HG03045 (cell line): Measurements from ENCODE around the gene INCA1.

ENCODE experiments used
- ATAC-seq: cut with Tn5 transposase; IDR thresholded peaks from one replicate; pipeline ENCODE4 v1.9.1; 2021; ENCODE audit warnings: mild to moderate bottlenecking, moderate library complexity; ENCODE audit not compliant: unreplicated experiment

The INCA1 gene

DNA sequence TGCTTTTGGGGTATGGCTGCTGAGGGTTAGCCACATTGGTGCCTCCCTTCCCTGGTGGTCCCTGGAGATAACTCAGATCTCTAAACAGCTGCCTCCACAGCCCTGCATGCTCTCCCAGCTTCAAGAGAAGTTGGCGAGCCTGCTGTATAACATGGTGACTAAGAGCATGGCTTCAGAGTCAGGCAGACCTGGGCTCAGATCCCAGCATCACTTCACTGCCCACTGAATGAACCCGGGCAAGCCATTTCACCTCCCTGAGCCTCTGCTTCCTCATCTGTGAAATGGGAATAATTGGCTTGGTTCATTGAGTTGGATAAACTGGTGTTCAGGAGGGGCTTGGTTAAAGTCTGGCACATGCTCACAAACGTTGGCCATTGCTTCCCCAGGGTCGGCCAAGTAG, 17.0 kb upstream of the INCA1 start:
- ATAC-seq = no peak

DNA sequence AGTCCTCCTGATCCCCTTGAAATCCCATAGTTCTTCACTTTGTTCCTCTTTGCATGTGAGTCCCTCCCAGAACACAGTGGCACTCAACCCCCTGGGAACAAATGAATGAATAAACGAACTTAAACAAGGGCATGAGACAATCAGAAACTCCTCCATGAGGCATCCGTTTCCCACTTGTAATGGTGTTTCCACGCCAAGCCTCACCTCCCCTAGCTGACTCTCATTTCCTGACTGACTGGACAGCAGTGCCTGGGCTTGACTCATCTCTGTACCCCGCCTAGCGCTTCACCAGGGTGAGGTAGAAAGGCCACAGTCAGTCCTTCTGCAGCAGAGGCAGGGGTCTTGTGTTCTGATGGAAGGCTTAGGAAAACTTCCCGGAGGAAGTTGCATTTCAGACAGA, 14.6 kb upstream of the INCA1 start:
- ATAC-seq = no peak

DNA sequence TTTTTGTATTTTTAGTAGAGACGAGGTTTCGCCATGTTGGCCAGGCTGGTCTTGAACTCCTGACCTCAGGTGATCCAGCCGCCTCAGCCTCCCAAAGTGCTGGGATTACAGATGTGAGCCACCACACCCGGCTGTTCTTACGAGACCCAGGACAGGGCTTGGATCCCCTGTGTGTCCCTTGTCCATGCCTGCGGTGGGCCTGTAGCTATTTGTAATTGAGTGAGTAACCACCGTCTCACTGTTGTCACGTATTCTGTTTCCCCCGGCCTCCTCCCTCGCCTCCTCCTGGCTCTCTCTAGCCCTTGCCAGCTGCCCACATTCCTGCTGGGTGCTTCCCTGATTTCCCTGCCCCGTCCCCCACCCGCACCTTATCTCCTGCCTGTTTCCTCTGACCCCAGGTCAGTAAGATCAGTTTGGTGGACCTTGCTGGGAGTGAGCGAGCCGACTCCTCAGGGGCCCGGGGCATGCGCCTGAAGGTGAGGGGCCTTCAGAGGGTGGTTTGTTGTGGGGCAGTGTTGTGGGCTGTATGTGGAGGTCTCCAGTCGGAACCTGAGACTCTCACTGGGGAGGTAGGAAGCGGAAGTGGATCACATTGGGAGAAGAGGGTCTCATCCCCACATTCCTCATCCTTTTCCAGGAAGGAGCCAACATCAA, 6.0 kb upstream of the INCA1 start:
- no peak for ATAC-seq

DNA sequence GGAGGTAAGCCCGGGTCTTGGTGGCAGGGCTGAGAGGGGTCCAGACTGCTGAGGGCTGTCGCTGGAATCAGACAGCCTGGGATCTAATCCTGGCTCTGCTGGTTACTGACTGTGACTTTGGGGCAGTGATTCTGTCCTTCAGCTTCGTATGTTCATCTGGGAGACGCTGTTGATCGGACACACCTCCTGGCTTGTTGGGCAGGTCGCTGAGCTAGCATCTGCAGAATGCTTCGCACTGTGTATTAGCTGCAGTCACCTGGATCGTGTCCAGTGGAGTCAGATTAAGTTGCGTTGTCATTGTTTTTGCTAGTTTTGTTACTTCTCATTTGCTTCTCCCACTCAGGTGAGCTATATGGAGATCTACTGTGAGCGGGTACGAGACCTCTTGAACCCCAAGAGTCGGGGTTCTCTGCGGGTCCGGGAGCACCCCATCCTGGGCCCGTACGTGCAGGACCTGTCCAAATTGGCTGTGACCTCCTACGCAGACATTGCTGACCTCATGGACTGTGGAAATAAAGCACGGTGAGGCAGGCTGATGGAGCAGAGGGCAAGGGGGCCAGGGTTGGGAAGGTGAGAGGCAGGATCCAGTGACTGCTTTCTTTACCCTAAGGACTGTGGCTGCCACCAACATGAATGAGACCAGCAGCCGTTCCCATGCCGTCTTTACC, 4.9 kb upstream of the INCA1 start:
- ATAC-seq = no peak

DNA sequence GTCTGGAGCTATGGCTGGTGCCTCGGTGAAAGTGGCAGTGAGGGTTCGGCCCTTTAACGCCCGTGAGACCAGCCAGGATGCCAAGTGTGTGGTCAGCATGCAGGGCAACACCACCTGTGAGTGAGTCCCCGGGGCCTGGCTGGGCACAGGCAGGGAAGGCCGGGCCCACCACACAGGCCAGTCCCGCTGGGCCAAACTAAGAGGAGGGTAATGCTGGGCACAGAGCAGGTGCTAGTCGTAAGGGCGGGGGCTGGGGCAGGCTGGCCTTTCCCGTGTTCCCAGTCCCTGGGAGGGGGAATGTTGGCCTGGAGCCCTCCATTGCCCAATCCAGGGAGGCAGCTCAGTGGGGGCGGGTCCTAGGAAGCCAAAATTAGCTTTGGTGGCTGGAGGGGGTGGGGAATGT, 2.9 kb upstream of the INCA1 start:
- no peak for ATAC-seq

DNA sequence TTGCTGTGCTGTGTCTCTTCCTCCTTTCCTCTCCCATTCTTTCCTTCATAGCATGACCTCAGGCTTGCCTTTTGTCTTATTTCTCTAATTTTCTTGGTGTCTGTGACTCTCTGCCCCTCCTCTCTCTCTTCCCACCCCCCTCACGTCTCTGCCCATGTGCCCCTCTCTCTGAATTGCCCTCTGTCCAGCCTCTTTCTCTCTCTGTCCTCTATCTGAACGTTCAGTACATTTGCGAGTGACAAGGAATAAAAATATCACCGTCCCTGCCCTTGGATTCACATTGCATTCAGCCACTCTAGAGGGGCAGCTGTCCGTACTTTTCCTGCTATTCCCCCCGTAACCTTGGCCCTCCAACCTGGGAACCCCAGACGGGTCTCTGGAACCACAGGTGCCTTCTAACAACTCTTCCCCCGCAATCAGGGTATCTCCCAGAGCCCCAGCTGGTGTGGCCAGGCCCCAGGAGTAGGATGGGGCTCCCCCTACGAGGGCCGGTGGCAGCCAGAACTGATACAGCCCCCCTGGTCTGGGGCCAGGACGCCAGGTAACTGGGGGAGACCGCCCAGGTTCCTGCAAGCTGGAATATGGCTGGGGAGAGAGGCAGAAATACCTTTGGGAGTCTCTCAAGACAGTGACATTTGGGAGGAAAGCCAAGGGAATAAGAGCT, 2.2 kb upstream of the INCA1 start:
- no peak for ATAC-seq

DNA sequence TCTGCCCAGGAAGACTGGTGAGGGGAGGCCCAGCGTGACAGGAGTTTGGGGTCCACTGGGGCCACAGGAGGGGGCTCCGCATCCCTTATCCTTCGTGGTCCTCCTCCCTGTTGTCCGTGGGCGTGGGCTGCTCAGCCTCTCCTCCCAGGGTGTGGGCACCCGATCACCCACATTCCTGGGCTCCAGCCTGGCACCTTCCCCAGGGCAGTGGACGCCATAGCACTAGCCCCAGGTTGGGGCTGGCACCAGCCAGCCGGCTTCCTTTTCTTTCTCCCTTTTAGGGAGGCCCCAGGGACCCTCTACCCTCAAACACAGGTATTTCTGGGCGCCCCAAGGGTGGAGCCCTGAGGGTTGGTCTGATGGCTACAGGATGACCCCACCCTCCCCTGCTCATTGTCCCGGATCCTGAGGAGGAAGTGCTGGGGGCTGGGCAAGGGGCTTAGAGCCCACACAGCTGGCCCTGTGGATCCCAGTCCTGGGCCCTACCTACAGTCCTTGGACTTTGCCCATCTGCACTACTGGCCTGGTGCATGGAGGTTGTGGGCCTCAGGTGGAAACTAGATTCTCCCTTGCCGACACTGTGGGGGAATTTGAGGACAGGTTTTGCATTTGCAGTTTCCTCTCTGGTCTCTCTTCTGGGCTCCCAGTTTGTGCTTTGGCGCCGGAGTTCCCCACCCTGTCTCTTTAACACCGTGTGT, 1.6 kb upstream of the INCA1 start:
- ATAC-seq = no peak

DNA sequence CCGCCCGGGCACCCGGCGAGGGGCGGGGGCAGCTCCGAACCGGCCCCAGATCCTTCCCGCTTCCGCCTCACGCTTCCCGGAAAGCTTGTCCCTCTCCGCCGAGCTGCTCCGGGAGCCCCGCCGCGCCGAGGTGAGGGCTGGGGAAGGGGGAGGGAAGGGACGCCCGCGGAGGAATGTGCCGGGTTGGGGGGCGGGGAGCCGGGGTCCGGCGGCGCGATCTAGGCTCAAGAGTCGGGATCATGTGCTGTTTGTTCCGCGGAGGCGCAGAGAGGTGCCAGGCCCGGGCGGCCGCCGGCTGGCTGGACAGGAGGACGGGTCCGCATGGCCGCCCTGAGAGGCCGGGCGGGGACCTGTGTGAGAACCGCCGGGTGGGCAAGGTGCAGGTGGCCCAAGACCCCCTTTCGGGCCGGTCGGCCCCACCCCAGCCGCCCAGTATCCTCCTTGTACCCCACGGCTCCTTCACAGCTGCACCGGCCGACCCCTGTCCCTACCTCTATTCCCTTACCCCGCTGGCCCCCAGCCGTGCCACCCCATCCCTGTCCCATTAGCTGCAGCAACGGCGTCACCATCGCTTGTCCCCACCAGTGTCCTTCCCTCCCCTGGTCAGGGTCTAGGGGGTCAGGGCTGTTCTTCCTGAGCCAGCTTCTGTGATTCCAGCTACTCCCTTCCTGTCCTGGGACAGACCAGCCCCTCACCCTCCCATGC, 857 bp upstream of the INCA1 start:
- peak; percentile 10 for ATAC-seq

DNA sequence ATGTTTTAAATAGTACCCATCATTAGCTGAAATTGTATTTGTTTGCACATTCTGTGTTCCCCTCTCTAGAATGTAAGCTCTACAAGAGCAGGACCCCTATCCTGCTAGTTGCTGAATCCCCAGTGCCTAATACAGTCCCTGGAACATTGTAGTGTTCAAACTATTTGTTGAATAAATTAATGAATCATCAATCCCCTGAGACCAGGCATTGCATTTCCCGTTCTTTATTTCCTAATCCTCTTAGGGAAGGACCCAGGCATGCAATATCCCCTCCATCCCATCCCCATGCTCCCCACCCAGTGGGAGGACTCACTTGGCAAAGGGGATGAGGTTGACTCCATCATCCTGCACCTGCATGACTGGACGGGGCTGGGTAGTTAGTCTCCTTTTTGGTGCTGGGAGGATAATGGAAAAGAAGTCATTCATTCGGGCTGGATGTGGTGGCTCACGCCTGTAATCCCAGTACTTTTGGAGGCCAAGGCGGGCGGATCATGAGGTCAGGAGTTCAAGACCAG, 3.2 kb downstream of the INCA1 start:
- ATAC-seq = no peak

DNA sequence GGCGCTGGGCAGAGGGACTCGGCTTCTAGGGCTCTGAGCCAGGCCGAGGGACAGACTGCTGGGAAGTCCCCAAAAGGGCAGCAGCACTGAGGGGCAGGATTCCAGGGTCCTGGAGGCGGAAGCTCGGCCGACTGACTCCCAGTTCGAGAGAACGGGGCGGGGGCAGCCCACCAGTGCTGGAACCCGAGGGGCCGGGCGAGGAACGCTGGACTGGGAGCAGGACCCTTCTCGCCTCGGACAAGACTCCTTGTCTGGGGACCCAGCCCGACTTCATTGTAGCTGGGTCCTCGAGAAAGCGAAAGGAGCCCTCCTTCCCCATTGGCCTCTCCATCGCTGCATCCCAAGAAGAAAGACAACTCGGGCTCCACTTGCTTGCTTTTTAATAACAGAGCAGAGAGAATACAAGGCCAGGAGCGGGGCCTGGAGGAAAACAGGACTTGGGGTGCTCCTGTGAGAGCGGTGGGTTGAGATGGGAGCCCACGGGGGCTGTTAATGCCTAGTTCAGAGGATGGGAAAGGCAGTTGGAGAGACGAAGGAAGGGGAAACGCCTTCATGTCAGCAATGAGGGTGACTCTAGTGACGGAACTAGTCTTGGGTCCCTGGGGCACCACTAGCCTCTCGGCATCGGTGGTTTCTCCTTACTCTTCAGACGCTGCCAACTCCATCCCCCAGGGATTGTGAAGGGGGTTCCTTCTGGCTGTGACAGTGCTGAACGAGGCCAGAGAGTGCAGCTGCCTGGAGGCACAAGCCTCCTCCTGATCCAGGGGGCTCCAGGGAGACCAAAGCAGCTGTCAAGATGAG, 9.4 kb downstream of the INCA1 start:
- no peak for ATAC-seq

DNA sequence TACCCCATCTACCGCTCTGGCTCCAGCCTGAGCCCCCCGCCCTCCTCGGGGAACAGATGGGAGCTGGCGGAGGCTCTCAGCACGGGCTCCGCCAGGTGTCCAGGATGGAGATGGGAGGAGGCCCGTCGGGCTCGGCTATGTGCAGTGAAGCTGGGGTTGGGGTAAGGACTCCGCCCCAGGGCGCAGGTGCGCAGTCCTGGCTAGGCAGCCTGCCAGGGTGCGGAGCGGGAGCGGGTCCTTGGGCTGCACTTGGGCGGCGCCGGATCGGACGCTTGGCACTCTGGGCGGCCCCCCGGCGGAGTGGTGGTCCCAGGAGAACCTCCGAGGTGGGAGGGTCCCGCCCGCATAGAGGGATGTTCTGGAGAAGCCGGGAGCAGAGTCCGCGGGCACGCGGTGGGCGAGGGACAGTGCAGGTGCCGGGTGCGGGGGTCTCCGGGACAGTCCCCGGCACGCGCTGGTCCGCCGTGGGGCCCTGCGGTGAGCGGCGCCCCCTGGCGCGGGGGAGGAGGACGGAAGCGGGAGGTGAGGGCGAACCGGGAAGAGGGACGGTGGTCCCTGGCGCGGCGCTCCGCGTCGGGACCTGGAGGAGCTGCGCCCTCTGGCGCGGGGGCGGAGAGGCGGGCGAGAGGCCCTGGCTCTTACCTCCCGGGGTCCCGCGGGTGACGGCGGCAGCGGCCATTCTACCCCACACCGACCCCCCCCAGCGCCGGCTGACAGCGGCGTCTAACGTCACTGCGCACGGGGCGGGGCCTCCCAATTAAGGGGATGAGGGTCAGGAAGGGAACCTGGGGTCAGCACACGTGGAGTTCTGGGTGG, 10.2 kb downstream of the INCA1 start, which contains the start of gene CAMTA2:
CAMTA2 (minus strand) TSS at position 725 of the 816 bp plus-strand sequence. CDS start 1,453 bp downstream, outside the sequence.
- peak; percentile 71 for ATAC-seq

DNA sequence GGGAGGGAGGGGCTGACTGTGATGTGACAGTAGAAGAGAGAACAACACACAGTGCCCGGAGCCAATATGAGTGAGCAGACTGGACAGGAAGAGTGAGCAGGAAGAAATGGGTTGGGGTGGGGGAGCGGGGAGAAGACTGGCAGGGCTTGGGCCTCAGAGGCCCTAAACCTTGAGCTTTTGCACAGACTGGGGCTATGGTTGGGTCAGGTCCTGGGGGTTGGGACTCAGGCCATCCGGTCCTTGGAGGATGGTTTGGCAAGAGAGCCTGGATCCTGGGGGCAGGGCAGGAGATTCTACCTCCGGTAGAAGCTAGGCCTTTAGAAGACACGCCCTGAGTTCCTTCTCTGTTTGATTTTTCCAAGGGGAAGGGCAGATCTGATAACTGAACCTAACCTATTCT, 10.9 kb downstream of the INCA1 start:
- no peak for ATAC-seq

DNA sequence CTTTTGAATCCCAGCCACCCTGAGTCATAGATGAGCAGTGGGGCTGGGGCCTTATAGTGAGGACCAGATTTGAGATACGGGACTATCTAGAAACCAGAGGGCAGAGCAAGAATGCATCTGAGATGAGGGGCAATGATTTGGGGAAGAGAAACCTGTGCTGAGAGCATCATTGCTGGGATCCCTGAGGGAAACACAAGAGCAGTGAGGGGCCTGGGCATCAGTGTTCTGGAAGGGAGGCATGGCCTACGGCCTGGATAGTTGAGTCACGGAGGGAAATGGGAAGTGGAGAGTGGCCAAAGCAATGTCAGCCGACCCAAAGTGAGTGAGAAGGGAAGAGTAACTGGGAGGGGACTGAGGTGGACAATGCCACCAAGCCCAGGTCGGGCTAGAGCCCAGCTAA, 15.0 kb downstream of the INCA1 start:
- ATAC-seq = no peak

DNA sequence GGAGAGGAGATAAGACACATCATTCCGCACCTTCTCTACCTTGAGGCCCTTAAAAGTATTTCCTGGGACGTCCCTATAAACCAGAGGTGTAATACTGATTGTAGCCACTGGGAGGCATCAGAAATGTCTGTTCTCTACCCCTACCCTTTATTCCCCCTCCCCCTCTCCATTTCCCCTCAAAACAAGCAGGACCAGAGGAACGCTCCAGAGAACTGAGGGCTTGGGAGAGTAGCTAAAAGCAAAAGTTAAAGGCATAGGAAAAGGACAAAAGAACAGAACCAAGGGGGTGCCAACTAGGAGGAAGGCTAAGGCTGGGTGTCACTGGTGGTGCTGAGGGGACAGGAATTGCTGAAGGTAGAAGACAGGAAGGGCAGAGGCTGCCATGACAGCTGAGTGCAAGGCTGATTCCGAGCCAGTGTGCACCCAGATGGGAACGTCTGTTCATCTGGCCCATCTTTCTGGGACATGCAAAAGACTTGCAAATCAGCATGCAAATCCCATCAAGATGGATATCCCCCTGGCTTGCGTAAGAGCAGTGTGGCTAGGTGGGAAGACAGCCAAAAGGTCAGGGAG, 16.6 kb downstream of the INCA1 start:
- no peak for ATAC-seq

DNA sequence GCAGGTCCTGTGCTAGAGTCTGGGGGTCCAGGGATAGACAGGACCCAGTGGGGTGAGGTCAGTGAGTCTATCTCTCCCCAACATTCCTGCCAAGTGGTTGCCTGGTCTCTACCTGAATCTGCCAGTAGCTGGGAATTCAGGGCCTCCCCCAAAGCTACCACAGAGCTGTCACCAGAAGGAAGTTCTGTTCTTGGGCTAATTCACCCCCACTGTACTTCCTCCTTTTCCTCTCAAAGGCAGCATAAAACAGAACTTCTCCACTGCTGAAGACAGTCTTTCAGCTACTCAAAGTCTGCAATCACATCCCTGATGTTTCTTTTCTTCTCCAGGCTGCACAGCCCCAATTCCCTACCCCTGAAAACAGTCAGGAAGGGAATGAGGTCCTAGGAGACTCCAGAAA, 18.6 kb downstream of the INCA1 start:
- no peak for ATAC-seq

DNA sequence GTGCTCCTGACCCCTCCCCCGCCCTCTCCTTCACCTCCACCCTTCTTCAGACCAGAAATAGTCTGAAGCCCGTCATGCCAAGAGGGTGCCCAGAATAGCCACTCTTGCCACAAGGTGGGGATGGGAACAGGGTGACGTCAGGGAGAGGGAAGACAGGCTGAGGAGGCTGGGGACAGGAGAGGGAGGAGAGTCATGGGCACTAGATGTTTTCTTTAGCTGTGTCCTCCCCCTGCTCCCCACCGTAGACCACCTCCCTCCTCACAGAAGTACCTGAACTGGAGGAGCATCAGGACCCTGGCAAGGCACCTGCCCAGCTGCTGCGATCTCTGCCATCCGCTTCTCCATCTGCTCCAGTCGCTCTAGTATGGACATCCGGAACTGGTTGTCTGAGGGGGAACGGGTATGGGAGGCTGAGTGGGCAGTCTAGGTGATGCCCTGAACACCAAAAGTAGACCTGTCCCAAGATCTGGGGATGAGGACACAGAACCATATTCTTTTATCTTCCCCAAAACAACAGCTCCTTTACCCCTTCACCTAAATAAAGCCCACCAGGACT, 23.1 kb downstream of the INCA1 start:
- ATAC-seq = no peak

DNA sequence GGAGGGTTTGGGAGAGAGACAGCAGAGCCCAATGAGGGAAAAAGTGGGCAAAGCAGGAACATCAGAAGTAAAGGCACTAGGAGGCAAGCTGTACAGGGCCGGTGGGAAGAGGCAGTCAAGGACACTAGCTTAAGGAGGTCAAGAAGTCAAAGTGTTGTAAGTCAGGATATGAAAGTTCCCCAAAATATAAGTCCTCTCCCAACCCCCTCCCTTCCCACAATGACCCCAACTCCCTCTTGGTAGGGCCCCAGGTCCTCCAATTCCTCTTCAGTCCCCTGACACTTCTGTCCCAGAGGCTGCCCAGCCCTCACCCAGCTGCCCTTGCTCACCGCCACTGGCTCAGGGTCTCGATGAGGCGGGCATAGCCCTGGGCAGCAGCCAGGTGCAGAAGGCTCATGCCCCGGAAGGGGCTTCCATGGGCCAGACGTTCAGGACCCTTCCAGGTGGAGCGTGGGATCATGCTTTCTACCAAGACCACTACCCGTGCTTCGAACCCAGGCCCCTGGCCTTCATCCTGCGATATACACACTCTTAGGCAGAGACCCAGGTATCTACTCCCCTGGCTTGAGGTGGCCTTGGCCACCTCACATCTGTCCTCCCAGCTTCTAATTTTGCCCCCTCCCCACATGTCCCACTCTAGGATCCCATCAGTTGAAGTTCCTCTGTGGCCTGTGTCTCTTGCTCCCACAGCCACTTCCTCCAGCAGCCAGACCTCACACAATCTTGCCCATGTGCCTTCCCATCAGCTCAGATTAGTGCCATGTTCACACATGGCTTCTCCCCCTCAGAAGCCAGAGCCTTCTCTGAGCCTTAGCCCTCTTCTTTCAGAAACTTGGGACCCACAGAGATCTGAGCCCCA, 23.8 kb downstream of the INCA1 start:
- ATAC-seq = no peak

DNA sequence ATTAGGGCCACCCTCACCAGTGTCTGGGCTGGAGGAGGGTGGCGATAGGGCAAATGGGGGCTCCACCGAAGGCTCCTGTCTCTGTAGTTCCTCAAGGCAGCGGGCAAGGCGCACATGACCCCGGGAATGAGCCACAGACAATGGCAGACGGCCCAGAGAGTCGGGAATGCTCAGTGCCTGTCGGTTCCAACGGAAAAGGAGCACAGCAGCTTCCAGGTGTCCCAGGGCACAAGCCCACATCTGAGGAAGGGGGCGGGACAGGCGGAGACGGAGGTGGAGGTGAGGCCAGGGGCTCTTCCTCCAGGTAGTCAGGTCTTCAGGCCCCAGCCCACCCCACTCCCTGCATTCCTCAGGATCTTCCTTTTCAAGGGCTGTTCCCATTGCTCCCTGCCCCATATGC, 24.6 kb downstream of the INCA1 start:
- ATAC-seq = no peak
